Stomach (tissue), 4 donors: Measurements from ENCODE around the gene IRF2BP2.

Experiments used
- CTCF ChIP-seq, 7 experiments: fragments of 450-650 bp in 4 of 7; fragments of 200-600 bp in 3 of 7; sonication (generic) in 3 of 7; IDR thresholded peaks; one replicate each; pipeline ENCODE4 v1.5.1; 2016 to 2019; ENCODE audit warnings: antibody characterized with exemption in 7 of 7, control low read depth in 2 of 7, mild to moderate bottlenecking in 1 of 7
- EP300 ChIP-seq: sonication (generic); formaldehyde crosslinking; IDR thresholded peaks from one replicate; pipeline ENCODE4 v1.6.1; 2017; ENCODE audit warnings: antibody characterized with exemption
- POLR2A ChIP-seq, 4 donors: fragments of 450-650 bp; IDR thresholded peaks; one replicate each; pipeline ENCODE4 v1.6.1; 2016; ENCODE audit warnings: antibody characterized with exemption in 4 of 4, control low read depth in 2 of 4, mild to moderate bottlenecking in 1 of 4, moderate library complexity in 1 of 4
- POLR2AphosphoS5 ChIP-seq, 3 donors: sonication (generic); formaldehyde crosslinking; IDR thresholded peaks; one replicate each; pipeline ENCODE4 v1.6.1; 2016; ENCODE audit warnings: antibody characterized with exemption in 3 of 3

DNA sequence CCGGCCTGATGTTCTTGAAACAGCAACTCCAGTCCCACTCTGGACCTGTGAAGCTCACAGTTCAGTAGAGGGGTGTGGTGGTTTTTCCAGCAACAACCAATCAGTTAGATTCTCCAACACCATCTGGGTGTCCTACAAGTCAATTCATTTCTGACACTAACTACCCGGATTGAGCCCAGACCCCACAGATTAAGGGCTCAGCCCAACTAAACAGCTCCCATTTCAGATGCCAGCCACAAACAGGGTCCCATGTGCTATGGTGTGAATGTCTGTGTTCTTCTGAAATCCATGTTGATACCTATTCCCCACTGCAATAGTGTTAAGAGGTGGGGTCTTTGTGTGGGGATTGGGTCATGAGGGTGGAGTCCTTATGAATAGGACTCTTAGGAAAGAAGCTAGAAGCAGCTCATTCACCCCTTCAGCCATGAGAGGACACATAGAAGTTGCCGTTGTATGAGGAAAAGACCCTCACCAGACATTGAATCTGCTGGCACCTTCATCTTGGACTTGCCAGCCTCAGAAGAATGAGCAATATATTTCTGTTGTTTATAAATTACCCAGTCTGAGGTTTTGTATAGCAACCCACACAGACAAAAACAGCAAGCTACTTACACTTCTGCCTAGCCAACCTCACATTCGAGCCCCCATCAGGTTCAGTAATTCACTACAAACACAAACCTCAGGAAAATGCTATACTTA lies 53.6 kb downstream of the IRF2BP2 start:
- TF ChIP-seq CTCF (IDR thresholded peaks at IDR 0.05) (no peak), POLR2A (IDR thresholded peaks at IDR 0.05) (no peak), POLR2AphosphoS5 (IDR thresholded peaks at IDR 0.05) (no peak), EP300 (no peak)
